SK-N-MC (cell line): Measurements from ENCODE around the gene OR5K2.

Source experiments
- DNase-seq: peaks from one replicate; pipeline ENCODE4 v3.0.0-alpha.2; 2011; ENCODE audit warnings: low read depth, low spot score
- H3K27ac ChIP-seq: fragments of 200-600 bp; sonication (generic); 2 replicates; pipeline ENCODE4 v1.5.1; 2016; ENCODE audit warnings: mixed run types
- H3K36me3 ChIP-seq: fragments of 200-600 bp; sonication (generic); 2 replicates; pipeline ENCODE4 v1.6.1; 2017; ENCODE audit warnings: antibody characterized with exemption, low read length, mixed read lengths; ENCODE audit not compliant: insufficient read depth
- H3K4me3 ChIP-seq: fragments of 200-600 bp; sonication (generic); 2 replicates; pipeline ENCODE4 v1.5.1; 2016
- H3K9ac ChIP-seq: fragments of 200-600 bp; sonication (generic); 2 replicates; pipeline ENCODE4 v1.8.0; 2017; ENCODE audit warnings: mixed run types, mixed read lengths; ENCODE audit not compliant: insufficient read length
- H3K9me3 ChIP-seq: fragments of 200-600 bp; sonication (generic); 2 replicates; pipeline ENCODE4 v1.6.1; 2017; ENCODE audit warnings: low read depth, mild to moderate bottlenecking, antibody characterized with exemption, low read length, moderate library complexity, mixed read lengths
- EZH2 ChIP-seq: fragments of 200-600 bp; sonication (generic); IDR thresholded peaks from one replicate; pipeline ENCODE4 v1.6.1; 2017; ENCODE audit warnings: antibody characterized with exemption
- FOXP2 ChIP-seq: optimal IDR thresholded peaks from 2 replicates; pipeline ENCODE3; 2011; ENCODE audit warnings: mild to moderate bottlenecking, moderate library complexity; ENCODE audit not compliant: insufficient read depth; ENCODE audit errors: extremely low read length, control extremely low read depth
- POLR2AphosphoS5 ChIP-seq: IDR thresholded peaks from 2 replicates; pipeline ENCODE4 v1.6.1; 2012; ENCODE audit warnings: mild to moderate bottlenecking, low read depth, low read length, borderline replicate concordance

The OR5K2 gene

GRCh38 chr3:98530676-98531075 is 33.2 kb downstream of the OR5K2 start:
- H3K4me3 ChIP-seq, result no peak overlapping the region
- TF ChIP-seq EZH2 (no peak), FOXP2 (no peak)

GRCh38 chr3:98531622-98532274 is 34.3 kb downstream of the OR5K2 start, which contains the start of gene GPR15:
TSS of gene GPR15 (plus strand) at chr3:98531978. CDS start at chr3:98532034, 56 bp downstream.
- no peaks in the 10 kb centered on the region for H3K9me3 ChIP-seq
- DNase-seq, result no peak
- no peak within 1 kb of the TSS for H3K9ac ChIP-seq
- no peaks in the 10 kb centered on the region for H3K36me3 ChIP-seq
- no peak within 1 kb of the TSS for H3K27ac ChIP-seq
- TF ChIP-seq FOXP2, result no peak
- no peak within 1 kb of the TSS for H3K4me3 ChIP-seq

More at GRCh38 chr3:98530676-98531075, 33.2 kb downstream of the OR5K2 start:
- H3K9me3 ChIP-seq, result no peaks in the 10 kb centered on the region
- DNase-seq, result no peak
- H3K27ac ChIP-seq, result no peak overlapping the region
- no peak overlapping the region for H3K9ac ChIP-seq
- no peaks in the 10 kb centered on the region for H3K36me3 ChIP-seq

GRCh38 chr3:98532275-98532637 is 34.8 kb downstream of the OR5K2 start:
- Histone ChIP-seq H3K36me3 (no peaks in the 10 kb centered on the region), H3K9ac (no peak overlapping the region), H3K4me3 (no peak overlapping the region), H3K27ac (no peak overlapping the region), H3K9me3 (no peaks in the 10 kb centered on the region)
- DNase-seq, result no peak
- TF ChIP-seq FOXP2 (no peak), EZH2 (no peak), POLR2AphosphoS5 (no peak)

GRCh38 chr3:98532709-98533571 is 35.5 kb downstream of the OR5K2 start:
- H3K4me3 ChIP-seq, result no peak overlapping the region
- H3K9ac ChIP-seq, result no peak overlapping the region
- H3K36me3 ChIP-seq, result no peaks in the 10 kb centered on the region

GRCh38 chr3:98534168-98534567 is 36.7 kb downstream of the OR5K2 start:
- H3K36me3 ChIP-seq, result no peaks in the 10 kb centered on the region
- no peak for TF ChIP-seq POLR2AphosphoS5
- TF ChIP-seq EZH2, result no peak
- TF ChIP-seq FOXP2, result no peak
- no peak for DNase-seq
- no peak overlapping the region for H3K9ac ChIP-seq
- H3K27ac ChIP-seq, result no peak overlapping the region
- no peak overlapping the region for H3K4me3 ChIP-seq
- no peaks in the 10 kb centered on the region for H3K9me3 ChIP-seq

More at GRCh38 chr3:98532709-98533571, 35.5 kb downstream of the OR5K2 start:
- TF ChIP-seq POLR2AphosphoS5, result no peak
- TF ChIP-seq EZH2, result no peak
- TF ChIP-seq FOXP2, result no peak
- DNase-seq, result no peak
- Histone ChIP-seq H3K27ac (no peak overlapping the region), H3K9me3 (no peaks in the 10 kb centered on the region)

- no peak overlapping the region for H3K27ac ChIP-seq
- H3K9ac ChIP-seq, result no peak overlapping the region
- H3K9me3 ChIP-seq, result no peaks in the 10 kb centered on the region
- TF ChIP-seq POLR2AphosphoS5 (no peak), FOXP2 (no peak), EZH2 (no peak)
- no peak for DNase-seq
- H3K36me3 ChIP-seq, result no peaks in the 10 kb centered on the region
- no peak overlapping the region for H3K4me3 ChIP-seq
Measured at GRCh38 chr3:98534734-98535133, 37.3 kb downstream of the OR5K2 start.

- no peaks in the 10 kb centered on the region for H3K9me3 ChIP-seq
- no peak overlapping the region for H3K27ac ChIP-seq
- no peak overlapping the region for H3K9ac ChIP-seq
- TF ChIP-seq POLR2AphosphoS5 (no peak), EZH2 (no peak), FOXP2 (no peak)
- no peak overlapping the region for H3K4me3 ChIP-seq
- no peaks in the 10 kb centered on the region for H3K36me3 ChIP-seq
- no peak for DNase-seq
Measured at GRCh38 chr3:98536456-98537017, 39.1 kb downstream of the OR5K2 start.

- H3K27ac ChIP-seq, result no peak overlapping the region
- no peaks in the 10 kb centered on the region for H3K9me3 ChIP-seq
- no peak for DNase-seq
- H3K36me3 ChIP-seq, result no peaks in the 10 kb centered on the region
- H3K4me3 ChIP-seq, result no peak overlapping the region
- H3K9ac ChIP-seq, result no peak overlapping the region
- TF ChIP-seq FOXP2 (no peak), EZH2 (no peak), POLR2AphosphoS5 (no peak)
Measured at GRCh38 chr3:98540346-98540745, 42.9 kb downstream of the OR5K2 start.

GRCh38 chr3:98541695-98542094 is 44.2 kb downstream of the OR5K2 start:
- no peak for TF ChIP-seq EZH2
- Histone ChIP-seq H3K9ac (no peak overlapping the region), H3K9me3 (no peaks in the 10 kb centered on the region), H3K4me3 (no peak overlapping the region), H3K27ac (no peak overlapping the region), H3K36me3 (no peaks in the 10 kb centered on the region)
- DNase-seq, result no peak
